ENCODE data around the gene NEGR1. TPM values are rescaled to one million over a fixed set of nuclear protein-coding genes. Genes with fewer than 3 reads are reported as not detected.

Gene NEGR1
- total and polyA plus RNA-seq, 2 donors (not counting 3 experiments of a cell fraction or from before 2014, with no cell fraction given): 6.8 to 21.8 TPM

GRCh38 chr1:71859806-71860205 lies 422.5 kb downstream of the NEGR1 start:
- TF ChIP-seq FOS (IDR thresholded peaks at IDR 0.05; ENCODE audit: borderline replicate concordance, insufficient read depth, low read length) (no peak), JUN (IDR thresholded peaks at IDR 0.05; ENCODE audit: borderline replicate concordance, insufficient read depth, insufficient read length, low read depth) (no peak), MYC (IDR thresholded peaks at IDR 0.05; ENCODE audit: low read depth, low read length) (no peak), POLR2A (IDR thresholded peaks at IDR 0.05; ENCODE audit: low read depth, low read length) (no peak), EZH2 (IDR thresholded peaks at IDR 0.05; ENCODE audit: borderline replicate concordance, low read depth, low read length, severe bottlenecking) (no peak), POLR2AphosphoS5 (IDR thresholded peaks at IDR 0.05; ENCODE audit: insufficient read depth, low read depth, low read length) (no peak), GATA2 (IDR thresholded peaks at IDR 0.05; ENCODE audit: insufficient read depth, insufficient read length, low read depth, low read length) (no peak)
- TF ChIP-seq, protein P1, sequence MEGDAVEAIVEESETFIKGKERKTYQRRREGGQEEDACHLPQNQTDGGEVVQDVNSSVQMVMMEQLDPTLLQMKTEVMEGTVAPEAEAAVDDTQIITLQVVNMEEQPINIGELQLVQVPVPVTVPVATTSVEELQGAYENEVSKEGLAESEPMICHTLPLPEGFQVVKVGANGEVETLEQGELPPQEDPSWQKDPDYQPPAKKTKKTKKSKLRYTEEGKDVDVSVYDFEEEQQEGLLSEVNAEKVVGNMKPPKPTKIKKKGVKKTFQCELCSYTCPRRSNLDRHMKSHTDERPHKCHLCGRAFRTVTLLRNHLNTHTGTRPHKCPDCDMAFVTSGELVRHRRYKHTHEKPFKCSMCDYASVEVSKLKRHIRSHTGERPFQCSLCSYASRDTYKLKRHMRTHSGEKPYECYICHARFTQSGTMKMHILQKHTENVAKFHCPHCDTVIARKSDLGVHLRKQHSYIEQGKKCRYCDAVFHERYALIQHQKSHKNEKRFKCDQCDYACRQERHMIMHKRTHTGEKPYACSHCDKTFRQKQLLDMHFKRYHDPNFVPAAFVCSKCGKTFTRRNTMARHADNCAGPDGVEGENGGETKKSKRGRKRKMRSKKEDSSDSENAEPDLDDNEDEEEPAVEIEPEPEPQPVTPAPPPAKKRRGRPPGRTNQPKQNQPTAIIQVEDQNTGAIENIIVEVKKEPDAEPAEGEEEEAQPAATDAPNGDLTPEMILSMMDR (IDR thresholded peaks at IDR 0.05; ENCODE audit: extremely low read depth in 1 of 2, insufficient read depth in 1 of 2, low read depth in 1 of 2, low read length in 2 of 2): no peak
- TF ChIP-seq, protein P2, sequence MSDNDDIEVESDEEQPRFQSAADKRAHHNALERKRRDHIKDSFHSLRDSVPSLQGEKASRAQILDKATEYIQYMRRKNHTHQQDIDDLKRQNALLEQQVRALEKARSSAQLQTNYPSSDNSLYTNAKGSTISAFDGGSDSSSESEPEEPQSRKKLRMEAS (IDR thresholded peaks at IDR 0.05; ENCODE audit: insufficient read depth, insufficient read length): no peak
- no peaks in the 10 kb centered on the region for H3K4me1 ChIP-seq (ENCODE audit: control insufficient read depth, extremely low read depth, insufficient read depth, low read length)
- DNase-seq (ENCODE audit: low read depth, low spot score) (no peak), FAIRE-seq (no peak)
- no peaks in the 10 kb centered on the region for H4K20me1 ChIP-seq (replicated peaks; ENCODE audit: control insufficient read depth, extremely low read depth, insufficient read depth, low read length)
- no peak overlapping the region for H3K4me2 ChIP-seq (ENCODE audit: insufficient read depth, low read length)
- no peak overlapping the region for H3K4me3 ChIP-seq (replicated peaks in 1 of 3; ENCODE audit: insufficient read depth in 1 of 3, low read depth in 1 of 3, low read length in 3 of 3)
- POLR2A ChIA-PET: no interaction called here
- no peaks in the 10 kb centered on the region for H3K79me2 ChIP-seq (ENCODE audit: control insufficient read depth, insufficient read depth, low read length)
- H3K27ac ChIP-seq (ENCODE audit: insufficient read depth, low read depth, low read length): no peak overlapping the region
- no peak overlapping the region for H2AFZ ChIP-seq (ENCODE audit: low read depth, low read length)
- CTCF ChIA-PET: no interaction called here
- no peak overlapping the region for H3K9ac ChIP-seq (replicated peaks; ENCODE audit: extremely low read depth, insufficient read depth, low read length)
- H3K9me3 ChIP-seq (replicated peaks; ENCODE audit: control insufficient read depth, insufficient read depth, low read length): no peaks in the 10 kb centered on the region
- H3K9me1 ChIP-seq (replicated peaks; ENCODE audit: control insufficient read depth, extremely low read depth, insufficient read depth, low read length): no peaks in the 10 kb centered on the region
- dilution Hi-C loops (cut with MboI; ENCODE audit: extremely low pct_ligation_motif_present, low sequenced_read_pairs): no loop called here
- no TSS peak for BruUV-seq (replicated peaks)
- no peaks in the 10 kb centered on the region for H3K27me3 ChIP-seq (ENCODE audit: control insufficient read depth in 2 of 2, insufficient read depth in 2 of 2, low read length in 2 of 2)
- intact Hi-C loops (cut with micrococcal nuclease): no loop called here
- H3K36me3 ChIP-seq (ENCODE audit: control insufficient read depth in 2 of 2, extremely low read depth in 1 of 2, insufficient read depth in 2 of 2, low read length in 2 of 2): no peaks in the 10 kb centered on the region
